Stimulated activated CD4-positive, alpha-beta T cell treated with anti-CD3 and anti-CD28 coated beads, Interleukin-4, amount 100 ng/mL, for 4 hours (primary cell): ENCODE data around the gene PDK2.
A peak's percentile ranks its signal among the peaks of the same experiment; 100 is the strongest.

Experiments
- DNase-seq, 2 experiments: peaks; one replicate each; pipeline ENCODE4 v3.0.0-alpha.2; 2020

Gene PDK2

DNA sequence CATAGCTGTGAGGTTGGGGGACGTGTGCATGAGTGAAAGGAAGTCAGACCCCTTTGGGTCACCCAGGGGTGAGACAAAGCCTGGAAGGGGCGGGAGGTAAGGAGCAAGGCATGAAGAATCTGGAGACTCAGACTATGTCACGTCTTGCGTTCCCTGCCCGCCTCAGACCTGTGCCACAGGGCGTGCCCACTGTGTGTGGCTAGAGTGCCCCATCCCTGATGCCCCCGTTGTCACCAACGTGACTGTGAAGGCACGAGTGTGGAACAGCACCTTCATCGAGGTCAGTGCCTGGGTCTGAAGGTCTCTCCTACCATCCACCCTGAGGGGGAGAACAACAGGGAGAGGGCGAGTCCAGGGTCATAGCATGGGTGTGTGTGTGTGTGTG lies 15.1 kb upstream of the PDK2 start:
- no peak for DNase-seq

DNA sequence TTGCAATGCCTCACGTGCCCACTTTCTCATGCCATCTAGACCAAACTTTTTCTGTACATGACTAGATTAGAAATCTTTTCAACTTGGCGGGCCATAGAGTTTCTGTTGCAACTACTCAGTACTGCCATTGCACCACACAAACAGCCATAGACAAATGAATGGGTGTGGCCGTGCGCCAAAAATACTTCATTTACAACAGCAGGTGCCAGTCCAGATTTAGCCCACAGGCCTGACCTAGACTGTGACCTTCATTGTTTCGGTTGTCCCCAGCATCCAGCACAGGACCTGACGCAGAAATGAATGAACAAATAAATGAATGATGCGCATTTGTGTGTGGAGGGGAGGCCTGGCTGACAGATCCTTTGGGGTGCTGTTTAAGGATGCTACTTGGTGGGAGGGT lies 14.3 kb upstream of the PDK2 start:
- DNase-seq = no peak

- DNase-seq = no peak
Observed at GRCh38 chr17:50081757-50082156, 13.4 kb upstream of the PDK2 start.

GRCh38 chr17:50087246-50087911 lies 7.8 kb upstream of the PDK2 start:
- peak; percentile 63 to 72 for DNase-seq

DNA sequence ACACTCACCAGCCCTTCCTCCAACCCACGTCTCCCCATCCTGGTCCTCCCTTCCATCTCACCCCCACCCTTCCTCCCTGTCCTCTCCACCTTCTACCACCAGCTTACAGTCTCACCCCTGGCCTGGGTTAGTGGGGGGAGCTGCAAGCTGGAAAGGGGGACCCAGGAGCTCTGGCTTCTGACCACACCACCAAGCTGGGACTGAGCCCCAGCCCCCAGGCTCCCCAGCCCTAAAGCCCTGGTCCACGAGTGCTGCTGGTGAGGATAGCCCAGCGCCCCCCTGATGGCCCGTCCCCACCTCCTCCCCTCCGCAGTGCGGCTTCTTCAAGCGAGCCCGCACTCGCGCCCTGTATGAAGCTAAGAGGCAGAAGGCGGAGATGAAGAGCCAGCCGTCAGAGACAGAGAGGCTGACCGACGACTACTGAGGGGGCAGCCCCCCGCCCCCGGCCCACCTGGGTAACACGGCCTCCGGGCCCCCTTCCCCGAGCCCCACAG lies 7.2 kb upstream of the PDK2 start:
- DNase-seq = no peak

DNA sequence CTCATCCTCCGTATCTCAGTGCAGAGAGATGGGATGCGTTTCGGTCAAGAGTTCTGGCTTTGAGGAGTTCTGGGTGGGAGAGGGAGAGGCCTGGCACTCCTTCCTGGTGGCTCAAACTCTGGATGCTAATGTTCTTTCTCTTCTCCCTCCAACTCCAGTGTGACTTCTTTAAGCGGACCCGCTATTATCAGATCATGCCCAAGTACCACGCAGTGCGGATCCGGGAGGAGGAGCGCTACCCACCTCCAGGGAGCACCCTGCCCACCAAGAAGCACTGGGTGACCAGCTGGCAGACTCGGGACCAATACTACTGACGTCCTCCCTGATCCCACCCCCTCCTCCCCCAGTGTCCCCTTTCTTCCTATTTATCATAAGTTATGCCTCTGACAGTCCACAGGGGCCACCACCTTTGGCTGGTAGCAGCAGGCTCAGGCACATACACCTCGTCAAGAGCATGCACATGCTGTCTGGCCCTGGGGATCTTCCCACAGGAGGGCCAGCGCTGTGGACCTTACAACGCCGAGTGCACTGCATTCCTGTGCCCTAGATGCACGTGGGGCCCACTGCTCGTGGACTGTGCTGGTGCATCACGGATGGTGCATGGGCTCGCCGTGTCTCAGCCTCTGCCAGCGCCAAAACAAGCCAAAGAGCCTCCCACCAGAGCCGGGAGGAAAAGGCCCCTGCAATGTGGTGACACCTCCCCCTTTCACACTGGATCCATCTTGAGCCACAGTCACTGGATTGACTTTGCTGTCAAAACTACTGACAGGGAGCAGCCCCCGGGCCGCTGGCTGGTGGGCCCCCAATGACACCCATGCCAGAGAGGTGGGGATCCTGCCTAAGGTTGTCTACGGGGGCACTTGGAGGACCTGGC lies 6.0 kb upstream of the PDK2 start:
- DNase-seq = no peak

GRCh38 chr17:50090071-50090470 lies 5.1 kb upstream of the PDK2 start:
- DNase-seq = no peak

DNA sequence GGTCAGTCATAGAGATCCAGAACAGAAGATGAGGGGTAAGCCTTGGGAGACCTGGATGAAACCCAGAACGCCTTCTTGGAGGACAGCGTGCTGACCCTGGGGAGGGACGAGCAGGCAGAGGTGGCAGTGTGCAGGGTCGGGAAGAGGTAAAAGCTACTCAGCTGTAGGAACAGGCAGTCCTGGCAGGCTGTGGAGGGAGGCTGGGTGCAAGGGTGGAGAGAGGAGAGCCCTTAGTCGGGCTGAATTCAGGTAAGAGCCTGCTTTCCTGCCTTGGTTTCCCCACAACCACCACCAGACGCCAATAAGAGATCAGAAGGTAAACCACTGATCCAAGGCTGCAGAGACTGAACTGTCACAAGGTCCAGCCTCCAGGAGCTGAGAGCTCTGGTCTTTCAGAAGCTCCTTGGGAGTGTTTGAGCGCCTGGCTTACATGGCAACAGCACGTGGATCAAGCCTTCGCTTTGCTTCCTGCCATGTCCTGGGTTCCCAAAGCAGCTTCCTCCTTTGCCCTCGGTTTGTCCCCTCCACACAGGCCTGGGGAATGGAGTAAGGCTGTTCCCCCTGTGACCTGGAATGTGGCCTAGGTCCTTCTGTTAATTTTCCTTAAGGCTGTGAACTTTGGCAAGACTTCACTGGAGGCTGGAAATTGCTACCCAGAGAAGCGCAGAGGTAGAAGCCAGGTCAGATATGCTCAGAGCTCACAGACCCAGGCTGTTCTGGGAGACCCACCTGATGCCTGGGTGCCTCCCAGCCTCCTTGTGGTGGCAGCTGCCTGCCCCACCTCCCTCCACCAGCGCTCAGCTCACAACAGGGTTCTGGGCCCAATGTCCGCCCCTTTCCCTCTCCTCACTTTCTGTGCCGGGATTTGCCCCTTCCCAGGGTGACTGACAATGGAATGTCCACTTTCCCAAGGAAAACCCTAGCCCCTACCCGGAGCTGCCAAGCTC lies 3.9 kb upstream of the PDK2 start:
- DNase-seq = no peak

DNA sequence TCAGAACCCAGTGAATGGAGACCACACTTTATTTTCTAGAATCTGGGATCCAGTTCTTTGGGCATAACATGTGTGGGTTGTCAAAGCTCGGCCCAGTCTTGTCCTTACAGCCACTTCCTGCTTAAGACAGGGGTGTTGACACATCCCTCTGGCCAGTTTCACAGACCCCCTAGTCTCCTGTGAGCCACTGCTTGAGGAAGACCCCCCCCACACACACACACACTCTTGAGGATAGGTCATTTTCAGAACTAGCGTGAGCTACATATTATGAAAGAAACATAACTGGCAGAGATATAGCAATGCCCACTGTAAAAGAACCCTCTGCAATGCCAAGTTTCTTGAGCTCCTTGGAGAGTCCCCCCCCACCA lies 3.2 kb upstream of the PDK2 start:
- no peak for DNase-seq

- DNase-seq = no peak
Observed at GRCh38 chr17:50093246-50093645, 1.9 kb upstream of the PDK2 start.

- no peak for DNase-seq
Observed at GRCh38 chr17:50093807-50094206, 1.3 kb upstream of the PDK2 start.

DNA sequence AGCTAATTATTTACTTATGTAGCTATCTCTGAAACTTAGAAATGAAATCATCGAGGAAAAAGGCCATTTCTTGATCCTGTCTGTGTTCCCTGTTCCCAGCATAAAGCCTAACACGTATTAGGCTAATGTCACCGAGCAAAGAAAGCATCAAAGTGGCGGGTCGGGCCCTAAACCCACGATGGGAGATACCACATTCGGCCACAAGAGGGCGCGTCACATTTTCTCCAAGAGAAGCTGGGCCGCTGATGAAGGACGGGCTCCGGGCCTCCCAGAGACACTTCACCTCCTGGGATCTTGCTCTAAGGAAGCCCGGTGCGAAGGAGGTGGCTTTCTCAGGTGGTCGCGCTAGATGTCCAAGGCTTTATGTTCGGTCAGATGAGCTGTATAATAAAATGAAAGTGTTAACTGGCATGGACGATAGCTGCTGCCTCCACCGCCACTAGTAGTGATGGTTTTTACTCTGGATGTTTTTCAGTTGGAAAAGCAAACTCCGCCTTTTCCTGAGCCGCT lies 853 bp upstream of the PDK2 start:
- DNase-seq = peak; percentile 79 to 90

DNA sequence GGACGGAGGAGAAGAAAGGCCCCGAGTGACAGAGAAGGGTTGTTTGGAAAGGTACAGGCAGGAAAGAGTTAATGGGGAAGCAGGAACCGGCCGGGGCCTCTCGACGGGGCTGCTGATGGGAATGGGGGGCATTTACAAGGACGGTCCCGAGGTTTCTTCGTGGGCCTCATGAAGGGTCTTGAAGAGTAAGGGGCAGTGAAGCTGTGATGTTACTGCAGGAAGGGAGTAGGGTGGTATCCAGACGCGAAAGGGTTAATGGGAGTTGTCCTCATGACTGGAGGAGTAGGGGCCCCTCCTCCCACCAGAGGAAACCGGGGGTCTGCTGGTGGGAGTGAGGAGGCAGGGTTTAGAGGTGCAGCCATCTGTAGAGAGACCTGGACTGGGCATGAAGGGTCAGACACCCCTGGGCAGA lies 481 bp downstream of the PDK2 start:
- no peak for DNase-seq

- DNase-seq = no peak
Observed at GRCh38 chr17:50096092-50096491, 941 bp downstream of the PDK2 start.

- DNase-seq = no peak
Observed at GRCh38 chr17:50096758-50097157, 1.6 kb downstream of the PDK2 start.

- no peak for DNase-seq
Observed at GRCh38 chr17:50097455-50097854, 2.3 kb downstream of the PDK2 start.

GRCh38 chr17:50097926-50098325 lies 2.8 kb downstream of the PDK2 start:
- DNase-seq = no peak

DNA sequence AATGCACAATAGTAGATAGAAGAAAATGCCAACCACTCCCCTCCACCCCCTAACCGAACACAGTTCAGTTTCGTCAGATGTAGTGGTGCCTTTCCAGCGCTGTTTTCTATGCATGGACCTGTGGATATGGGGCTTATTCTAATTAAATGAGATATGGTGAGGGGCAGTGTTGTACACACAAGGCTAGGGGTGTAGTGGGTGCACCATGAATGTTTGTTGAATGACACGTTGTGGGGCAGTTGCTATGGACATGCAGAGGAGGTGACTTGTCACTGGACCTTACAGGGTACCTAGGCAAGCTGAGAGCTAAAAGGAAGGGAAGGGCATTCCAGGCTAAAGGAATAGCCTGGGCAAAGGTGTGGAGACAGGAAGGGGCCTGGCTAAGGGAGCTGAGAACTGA lies 3.4 kb downstream of the PDK2 start:
- DNase-seq = no peak

- no peak for DNase-seq
Observed at GRCh38 chr17:50099003-50099402, 3.9 kb downstream of the PDK2 start.

DNA sequence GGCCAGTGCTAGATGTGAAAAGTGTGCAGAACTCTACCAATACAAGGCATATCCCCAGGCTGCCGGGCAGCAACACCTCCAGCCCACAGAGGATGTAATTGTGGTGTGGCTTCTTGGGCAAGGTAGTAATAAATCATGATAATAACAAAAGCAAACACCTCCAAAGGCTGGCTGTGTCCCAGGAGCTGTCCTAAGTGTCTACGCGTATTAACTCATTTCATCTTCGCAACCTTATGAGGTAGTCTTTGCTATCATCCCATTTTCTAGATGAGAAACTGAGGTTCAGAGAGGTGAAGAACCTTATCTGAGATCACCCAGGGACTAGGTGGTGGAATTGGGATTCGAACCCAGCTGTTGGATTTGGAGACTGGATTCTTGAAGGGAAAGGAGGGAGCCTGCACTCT lies 5.3 kb downstream of the PDK2 start:
- no peak for DNase-seq

DNA sequence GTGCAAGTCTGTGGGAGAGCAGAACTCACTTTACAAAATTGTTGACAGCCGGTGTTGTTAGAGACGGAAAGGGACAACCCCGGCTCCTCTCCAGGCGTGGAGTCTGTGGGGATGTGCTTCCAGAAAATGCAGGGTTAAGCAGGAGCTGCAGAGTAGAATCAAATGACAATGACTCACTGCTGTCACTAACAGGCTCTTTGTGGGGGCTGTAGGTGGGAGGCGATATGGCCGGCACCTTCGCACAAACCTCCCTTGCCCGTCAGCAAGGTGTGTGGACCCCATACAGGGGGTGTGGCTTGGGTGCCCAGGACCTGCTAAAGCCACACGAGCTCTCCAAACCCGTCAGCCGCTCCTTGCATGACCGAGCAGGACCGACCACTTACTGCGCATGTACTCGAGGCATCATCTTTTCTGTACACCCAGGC lies 5.8 kb downstream of the PDK2 start:
- DNase-seq = no peak

DNA sequence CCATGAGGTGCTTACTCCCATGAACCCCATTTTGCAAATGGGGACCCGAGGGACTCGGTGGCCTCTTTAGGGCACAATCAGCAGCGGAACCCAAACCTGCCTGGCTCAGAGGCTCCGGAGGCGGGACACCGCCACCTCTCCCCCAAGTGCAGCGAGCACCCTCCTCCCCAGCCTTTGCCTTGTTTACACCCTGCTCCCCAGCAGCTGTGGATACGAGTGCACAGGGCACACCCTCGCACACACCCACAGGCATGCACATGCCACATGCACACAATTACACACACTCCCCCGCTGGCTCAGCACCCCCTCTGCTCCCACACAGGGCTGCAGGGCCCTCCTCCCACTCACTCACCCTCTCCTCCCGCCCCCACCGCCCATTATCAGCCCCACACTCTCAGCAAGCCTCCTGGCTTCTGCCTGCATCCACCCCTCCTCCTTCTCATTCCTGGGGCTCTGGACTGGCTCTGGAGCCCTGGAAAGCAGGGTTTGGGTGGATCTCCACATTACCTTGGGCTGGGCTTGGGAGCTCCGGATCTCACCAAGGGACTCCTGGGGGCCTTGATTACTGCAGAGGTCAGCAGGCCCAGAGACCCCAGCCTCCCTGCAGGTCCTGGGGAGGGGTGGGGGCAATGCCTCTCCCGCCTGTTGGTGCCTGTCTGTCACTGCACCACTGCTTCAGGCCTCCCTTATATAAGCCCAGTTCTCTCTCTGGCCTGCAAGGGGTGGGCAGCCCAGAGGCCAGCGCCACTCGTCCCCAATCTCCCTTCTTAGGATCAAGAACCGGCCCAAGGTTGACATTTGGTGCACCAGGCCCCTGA lies 6.4 kb downstream of the PDK2 start:
- DNase-seq = no peak
